ENCODE measurements around the gene FCER2. TPM values are rescaled to one million over a fixed set of nuclear protein-coding genes. Genes with fewer than 3 reads are reported as not detected.

FCER2 gene
- total and polyA plus RNA-seq, 11 donors = 0.06 to 1.5 (median 0.23) TPM; not detected in 6

- 59 to 71% (median 70%) methylated on average over 7 of the region's 7 CpGs for WGBS, 4 donors
- Histone ChIP-seq H3K36me3 (no peaks in the 10 kb centered on the region), H3K27ac (no peak overlapping the region), H3K4me1 (no peaks in the 10 kb centered on the region), H3K27me3 (peaks cover 0 to 28% (median 0%) of the 10 kb centered on the region in 9 donors), H3K4me3 (no peak overlapping the region), H3K9me3 (no peaks in the 10 kb centered on the region)
- no peak for TF ChIP-seq POLR2A (IDR thresholded peaks at IDR 0.05)
- no peak for TF ChIP-seq CTCF (IDR thresholded peaks at IDR 0.05)
- no peak for DNase-seq
- ATAC-seq = no peak
- intact Hi-C loops (cut with DNase I) = loop anchor here in 1 of 10 donors (10.0 kb wide), 1 partner anchor 99 kb away; no protein-coding TSS in a partner anchor
Observed at GRCh38 chr19:7663706-7664105, 38.2 kb downstream of the FCER2 start.

DNA sequence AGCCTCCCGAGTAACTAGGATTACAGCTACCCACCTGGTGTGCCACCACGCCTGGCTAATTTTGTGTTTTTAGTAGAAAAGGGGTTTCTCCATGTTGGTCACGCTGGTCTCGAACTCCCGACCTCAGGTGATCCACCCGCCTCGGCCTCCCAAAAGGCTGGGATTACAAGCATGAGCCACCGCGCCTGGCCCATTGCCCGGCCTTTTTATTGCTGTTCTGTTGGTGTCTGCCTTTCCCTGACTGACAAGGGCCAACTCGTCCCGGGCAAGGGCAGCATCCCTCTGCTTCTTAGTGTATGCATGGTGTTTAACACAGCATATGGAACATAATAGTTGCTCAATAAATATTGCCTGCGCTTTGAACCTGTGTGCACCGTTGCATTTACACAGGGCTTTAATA, 39.3 kb downstream of the FCER2 start:
- DNase-seq (no peak), ATAC-seq (no peak)
- H3K9me3 ChIP-seq = no peaks in the 10 kb centered on the region
- H3K4me3 ChIP-seq = no peak overlapping the region
- 86 to 90% (median 88%) methylated on average over 14 of the region's 14 CpGs for WGBS, 4 donors
- TF ChIP-seq POLR2A (IDR thresholded peaks at IDR 0.05) (no peak), CTCF (IDR thresholded peaks at IDR 0.05) (no peak)
- H3K27ac ChIP-seq = no peak overlapping the region
- H3K27me3 ChIP-seq = peaks cover 0 to 26% (median 0%) of the 10 kb centered on the region in 9 donors
- peaks cover 0 to 10% (median 0%) of the 10 kb centered on the region in 12 donors for H3K4me1 ChIP-seq
- no peaks in the 10 kb centered on the region for H3K36me3 ChIP-seq
- intact Hi-C loops (cut with DNase I) = loop anchor here in 1 of 10 donors (10.0 kb wide), 1 partner anchor 98 kb away; no protein-coding TSS in a partner anchor

DNA sequence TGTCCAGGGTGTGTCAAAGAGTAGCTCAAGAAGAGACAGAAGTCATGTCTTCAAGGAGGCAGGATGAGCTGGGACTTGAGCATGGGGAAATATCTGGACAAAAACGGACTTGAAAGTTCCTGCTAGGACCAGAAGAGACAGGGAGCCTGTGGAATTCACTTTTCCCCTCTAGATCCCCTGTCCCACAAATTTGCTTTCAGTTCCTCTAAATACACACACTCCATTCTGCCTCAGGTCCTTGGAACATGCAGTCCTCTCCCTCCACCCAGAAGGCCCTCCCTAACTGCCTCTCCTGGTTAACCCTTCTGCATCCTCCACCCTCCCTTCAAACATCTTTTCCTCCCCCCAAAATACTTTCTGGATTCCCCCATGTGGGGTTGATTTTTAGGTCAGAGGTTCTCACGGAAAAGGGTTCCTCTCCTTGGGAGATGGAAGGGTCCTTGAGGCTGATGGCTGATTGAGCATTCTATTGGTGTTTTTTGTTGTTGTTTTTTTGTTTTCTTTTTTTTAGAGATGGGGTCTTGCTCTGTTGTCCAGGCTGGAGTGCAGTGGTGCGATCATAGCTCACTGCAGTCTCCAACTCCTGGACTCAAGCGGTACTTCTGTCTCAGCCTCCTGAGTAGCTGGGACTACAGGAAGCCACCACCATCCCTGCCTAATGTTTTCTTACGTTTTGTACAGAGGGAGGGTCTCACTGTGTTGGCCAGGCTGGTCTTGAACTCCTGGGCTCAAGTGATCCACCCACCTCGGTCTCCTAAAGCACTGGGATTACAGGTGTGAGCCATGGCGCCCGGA, 40.0 kb downstream of the FCER2 start:
- 69 to 81% (median 79%) methylated on average over 8 of the region's 8 CpGs for WGBS, 4 donors
- TF ChIP-seq CTCF (IDR thresholded peaks at IDR 0.05) (no peak), POLR2A (IDR thresholded peaks at IDR 0.05) (no peak)
- Histone ChIP-seq H3K4me1 (peaks cover 0 to 16% (median 0%) of the 10 kb centered on the region in 12 donors), H3K27me3 (peaks cover 0 to 26% (median 0%) of the 10 kb centered on the region in 9 donors), H3K4me3 (no peak overlapping the region), H3K9me3 (no peaks in the 10 kb centered on the region), H3K27ac (no peak overlapping the region), H3K36me3 (no peaks in the 10 kb centered on the region)
- intact Hi-C loops (cut with DNase I) = loop anchor here in 1 of 10 donors (10.0 kb wide), 1 partner anchor 97 kb away; no protein-coding TSS in a partner anchor
- DNase-seq = no peak
- ATAC-seq = no peak

DNA sequence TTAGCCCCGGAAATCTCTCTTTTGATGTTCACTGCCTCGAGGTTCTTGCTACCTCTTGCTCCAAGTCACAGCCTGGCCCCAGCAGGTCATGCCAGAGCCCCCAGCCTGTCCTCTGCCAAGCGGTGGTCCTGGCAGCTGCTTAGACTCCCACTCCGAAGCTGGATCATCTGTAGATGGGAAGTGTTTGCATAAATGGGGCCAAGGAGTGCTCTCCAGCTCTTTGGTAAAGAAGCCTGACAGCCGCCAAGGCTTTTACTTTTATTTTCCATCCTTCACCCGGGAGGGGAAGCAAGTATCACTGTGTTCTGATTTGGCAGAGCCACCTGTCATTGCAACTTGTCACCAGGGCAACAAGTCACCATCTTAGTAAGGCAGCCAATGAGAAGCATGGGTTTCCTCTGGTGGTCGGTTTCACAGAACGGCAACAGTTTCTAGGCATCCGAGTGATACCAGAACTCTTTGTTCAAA, 43.7 kb downstream of the FCER2 start:
- Histone ChIP-seq H3K4me1 (peaks cover 0 to 27% (median 0%) of the 10 kb centered on the region in 12 donors), H3K27ac (peak overlapping the region in 1 of 12 donors; percentile 56), H3K4me3 (peak overlapping the region in 1 of 12 donors; percentile 5), H3K36me3 (no peaks in the 10 kb centered on the region), H3K9me3 (no peaks in the 10 kb centered on the region), H3K27me3 (peaks cover 0 to 22% (median 0%) of the 10 kb centered on the region in 9 donors)
- no peak for DNase-seq
- intact Hi-C loops (cut with DNase I) = loop anchor here in 3 of 10 donors (10.0 kb wide), 3 partner anchors 137 to 247 kb away; partner anchors contain the start of gene MAP2K7 (in 1 of the 3)
- WGBS, 4 donors = 33 to 40% (median 35%) methylated on average over 9 of the region's 9 CpGs
- no peak for ATAC-seq
- TF ChIP-seq CTCF (IDR thresholded peaks at IDR 0.05) (no peak), POLR2A (IDR thresholded peaks at IDR 0.05) (no peak)

Data from heart left ventricle (tissue), 16 donors.